Stomach (tissue), 9 donors: ENCODE data around the gene RBM3. TPM values are rescaled to one million over a fixed set of nuclear protein-coding genes. Genes with fewer than 3 reads are reported as not detected.

Experiments
- DNase-seq, 2 donors: peaks; one replicate each; pipeline versions ENCODE4 v3.0.0 to v3.0.0-alpha.2; 2013 to 2019
- H3K27ac ChIP-seq, 5 donors: fragments of 200-600 bp in 4 of 5; sonication (generic) in 4 of 5; one replicate each; pipeline ENCODE4 v1.5.1; 2013 to 2019; ENCODE audit warnings: mild to moderate bottlenecking in 1 of 5, moderate library complexity in 1 of 5
- H3K27me3 ChIP-seq, 3 donors: fragments of 200-600 bp; sonication (generic); one replicate each; pipeline ENCODE4 v1.5.1; 2017 to 2019; ENCODE audit warnings: mixed run types in 1 of 3
- H3K36me3 ChIP-seq, 4 donors: fragments of 200-600 bp; sonication (generic); 1 replicate in 3 of 4; 2 replicates in 1 of 4; pipeline ENCODE4 v1.5.1; 2016 to 2019
- H3K4me1 ChIP-seq, 4 donors: fragments of 200-600 bp; sonication (generic); one replicate each; pipeline ENCODE4 v1.5.1; 2016 to 2019
- H3K4me3 ChIP-seq, 4 donors: fragments of 200-600 bp; sonication (generic) in 3 of 4; one replicate each; pipeline ENCODE4 v1.5.1; 2016 to 2019; ENCODE audit warnings: mild to moderate bottlenecking in 1 of 4
- H3K9me3 ChIP-seq, 4 donors: fragments of 200-600 bp; sonication (generic); one replicate each; pipeline ENCODE4 v1.5.1; 2016 to 2019
- EP300 ChIP-seq: sonication (generic); formaldehyde crosslinking; IDR thresholded peaks from one replicate; pipeline ENCODE4 v1.6.1; 2017; ENCODE audit warnings: antibody characterized with exemption
- POLR2A ChIP-seq, 4 donors: fragments of 450-650 bp; IDR thresholded peaks; one replicate each; pipeline ENCODE4 v1.6.1; 2016; ENCODE audit warnings: antibody characterized with exemption in 4 of 4, control low read depth in 2 of 4, mild to moderate bottlenecking in 1 of 4, moderate library complexity in 1 of 4
- POLR2AphosphoS5 ChIP-seq, 3 donors: sonication (generic); formaldehyde crosslinking; IDR thresholded peaks; one replicate each; pipeline ENCODE4 v1.6.1; 2016; ENCODE audit warnings: antibody characterized with exemption in 3 of 3
- WGBS, 5 donors: extraction: QIAGEN DNeasy Blood & Tissue Kit in 3 of 5; methylation state at CpG; one replicate each; pipeline versions ENCODE4 v1.1.5 to v1.1.7; 2013 to 2018; 5-methylcytosine and 5-hydroxymethylcytosine counted together
- intact Hi-C: fragments of 100-400 bp; cut with DNase I; formaldehyde crosslinking; loops from one replicate; pipeline ENCODE4 v1.15.1; 2023; ENCODE audit warnings: low total_unique reads
- polyA plus RNA-seq, 3 donors: library from polyadenylated mRNA; stranded (reverse); fragments of 200-250 nt; gene quantifications; one replicate each; pipeline ENCODE4 v1.2.3, GENCODE V29; 2013
- total RNA-seq, 5 donors: library from RNA; depleted of rRNA; stranded (reverse); fragments of >200 nt; gene quantifications; one replicate each; pipeline versions ENCODE4 v1.1.0 to v1.2.3, GENCODE V29; 2014 to 2016
- TF ChIP-seq, protein P1 (sequence below), 7 experiments: fragments of 450-650 bp in 4 of 7; fragments of 200-600 bp in 3 of 7; sonication (generic) in 3 of 7; IDR thresholded peaks; one replicate each; pipeline ENCODE4 v1.5.1; 2016 to 2019; ENCODE audit warnings: antibody characterized with exemption in 7 of 7, control low read depth in 2 of 7, mild to moderate bottlenecking in 1 of 7
- donor health status: healthy with polysubstance abuse.
- donor health status: Bipolar disorder and iron deficiency.
- donor health status: healthy.

RBM3 gene
- total and polyA plus RNA-seq, 8 donors = 106 to 419 (median 157) TPM

DNA sequence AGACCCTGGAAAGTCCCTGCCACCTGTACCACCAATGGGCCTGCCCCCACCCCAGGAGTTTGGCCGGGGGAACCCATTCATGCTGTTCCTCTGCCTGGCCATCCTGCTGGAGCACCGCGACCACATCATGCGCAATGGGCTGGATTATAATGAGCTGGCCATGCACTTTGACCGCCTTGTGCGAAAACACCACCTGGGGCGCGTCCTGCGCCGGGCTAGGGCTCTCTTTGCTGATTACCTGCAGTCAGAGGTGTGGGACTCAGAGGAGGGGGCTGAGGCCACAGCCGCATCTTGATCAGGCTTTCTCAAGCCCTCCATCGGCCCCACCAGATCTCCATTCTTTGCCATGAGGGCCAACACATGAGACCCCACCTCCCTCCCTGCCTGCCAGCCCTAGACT is 13.6 kb upstream of the RBM3 start:
- TF ChIP-seq POLR2A (IDR thresholded peaks at IDR 0.05) = no peak
- no peak for TF ChIP-seq POLR2AphosphoS5 (IDR thresholded peaks at IDR 0.05)
- TF ChIP-seq EP300 = no peak
- TF ChIP-seq, protein P1, sequence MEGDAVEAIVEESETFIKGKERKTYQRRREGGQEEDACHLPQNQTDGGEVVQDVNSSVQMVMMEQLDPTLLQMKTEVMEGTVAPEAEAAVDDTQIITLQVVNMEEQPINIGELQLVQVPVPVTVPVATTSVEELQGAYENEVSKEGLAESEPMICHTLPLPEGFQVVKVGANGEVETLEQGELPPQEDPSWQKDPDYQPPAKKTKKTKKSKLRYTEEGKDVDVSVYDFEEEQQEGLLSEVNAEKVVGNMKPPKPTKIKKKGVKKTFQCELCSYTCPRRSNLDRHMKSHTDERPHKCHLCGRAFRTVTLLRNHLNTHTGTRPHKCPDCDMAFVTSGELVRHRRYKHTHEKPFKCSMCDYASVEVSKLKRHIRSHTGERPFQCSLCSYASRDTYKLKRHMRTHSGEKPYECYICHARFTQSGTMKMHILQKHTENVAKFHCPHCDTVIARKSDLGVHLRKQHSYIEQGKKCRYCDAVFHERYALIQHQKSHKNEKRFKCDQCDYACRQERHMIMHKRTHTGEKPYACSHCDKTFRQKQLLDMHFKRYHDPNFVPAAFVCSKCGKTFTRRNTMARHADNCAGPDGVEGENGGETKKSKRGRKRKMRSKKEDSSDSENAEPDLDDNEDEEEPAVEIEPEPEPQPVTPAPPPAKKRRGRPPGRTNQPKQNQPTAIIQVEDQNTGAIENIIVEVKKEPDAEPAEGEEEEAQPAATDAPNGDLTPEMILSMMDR (IDR thresholded peaks at IDR 0.05) = no peak
- H3K36me3 ChIP-seq = peaks cover 3 to 64% (median 54%) of the 10 kb centered on the region in 4 donors
- no peak for DNase-seq
- H3K27ac ChIP-seq = no peak overlapping the region
- H3K4me1 ChIP-seq = no peaks in the 10 kb centered on the region
- intact Hi-C loops = no loop called here
- no peaks in the 10 kb centered on the region for H3K27me3 ChIP-seq
- no peaks in the 10 kb centered on the region for H3K9me3 ChIP-seq
- H3K4me3 ChIP-seq = no peak overlapping the region
- 93 to 97% (median 94%) methylated on average over 10 to 12 of the region's 12 CpGs for WGBS, 5 donors

- Histone ChIP-seq H3K9me3 (no peaks in the 10 kb centered on the region), H3K4me1 (peaks cover 0 to under 1% (median 0%) of the 10 kb centered on the region in 4 donors), H3K36me3 (no peaks in the 10 kb centered on the region), H3K27me3 (no peaks in the 10 kb centered on the region), H3K27ac (no peak overlapping the region), H3K4me3 (no peak overlapping the region)
- intact Hi-C loops = no loop called here
- TF ChIP-seq EP300 = no peak
- no peak for TF ChIP-seq POLR2AphosphoS5 (IDR thresholded peaks at IDR 0.05)
- WGBS, 5 donors = 65 to 88% (median 70%) methylated on average over 1 of the region's 1 CpG
- DNase-seq = no peak
Observed at GRCh38 chrX:48569958-48570357, 4.3 kb upstream of the RBM3 start.

DNA sequence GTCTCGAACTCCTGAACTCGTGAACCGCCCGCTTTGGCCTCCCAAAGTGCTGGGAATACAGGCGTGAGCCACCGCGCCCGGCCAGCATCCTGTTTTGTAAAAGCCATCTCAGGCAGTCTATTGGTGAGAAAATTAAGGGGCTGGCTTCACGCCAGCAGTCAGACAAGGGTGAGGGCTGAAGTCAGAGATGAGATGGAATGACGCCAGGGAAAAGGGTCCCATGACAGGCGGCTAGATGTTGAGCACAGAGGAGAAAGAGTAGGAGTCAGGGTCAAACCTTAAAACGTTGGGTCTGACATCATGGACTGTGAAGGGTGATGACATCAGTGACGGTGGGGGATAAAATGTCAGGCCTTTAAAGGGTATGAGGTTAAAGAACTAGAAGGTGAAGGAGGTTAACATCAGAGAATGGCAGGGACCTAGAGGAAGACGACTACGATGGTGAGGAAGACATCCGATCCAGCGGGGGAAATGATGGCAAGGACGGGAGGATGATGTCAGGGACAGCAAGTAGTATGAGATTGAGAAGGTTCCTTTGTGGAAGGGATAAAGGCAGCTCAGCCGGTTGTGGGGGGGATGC is 504 bp upstream of the RBM3 start:
- peaks cover 13 to 36% (median 16%) of the 10 kb centered on the region in 4 donors for H3K4me1 ChIP-seq
- no peaks in the 10 kb centered on the region for H3K27me3 ChIP-seq
- peaks cover 23 to 37% (median 36%) of the 10 kb centered on the region in 4 donors for H3K36me3 ChIP-seq
- intact Hi-C loops = no loop called here
- peak overlapping the region; percentile 87 to 99 (median 97) for H3K27ac ChIP-seq
- H3K9me3 ChIP-seq = no peaks in the 10 kb centered on the region
- TF ChIP-seq, protein P1 (IDR thresholded peaks at IDR 0.05) = no peak
- no peak for TF ChIP-seq EP300
- 25 to 57% (median 41%) methylated on average over 18 to 19 of the region's 19 CpGs for WGBS, 5 donors
- peak; percentile 30 to 68 for DNase-seq
- peak overlapping the region; percentile 50 to 72 (median 56) for H3K4me3 ChIP-seq

- DNase-seq = no peak
- Histone ChIP-seq H3K27me3 (no peaks in the 10 kb centered on the region), H3K9me3 (no peaks in the 10 kb centered on the region), H3K4me1 (peaks cover 13 to 40% (median 16%) of the 10 kb centered on the region in 4 donors), H3K4me3 (peak overlapping the region; percentile 50 to 72 (median 56)), H3K36me3 (peaks cover 23 to 50% (median 46%) of the 10 kb centered on the region in 4 donors), H3K27ac (peak overlapping the region in 4 of 5 donors; percentile 96 to 99 (median 98))
- intact Hi-C loops = no loop called here
- TF ChIP-seq, protein P1 (IDR thresholded peaks at IDR 0.05) = no peak
- no peak for TF ChIP-seq POLR2AphosphoS5 (IDR thresholded peaks at IDR 0.05)
- WGBS, 5 donors = 52 to 83% (median 70%) methylated on average over 11 to 13 of the region's 13 CpGs
Observed at GRCh38 chrX:48575642-48576041, 1.4 kb downstream of the RBM3 start.

GRCh38 chrX:48576108-48576507 is 1.8 kb downstream of the RBM3 start:
- no peaks in the 10 kb centered on the region for H3K27me3 ChIP-seq
- peaks cover 13 to 40% (median 16%) of the 10 kb centered on the region in 4 donors for H3K4me1 ChIP-seq
- peak overlapping the region in 4 of 5 donors; percentile 96 to 99 (median 98) for H3K27ac ChIP-seq
- H3K36me3 ChIP-seq = peaks cover 23 to 50% (median 46%) of the 10 kb centered on the region in 4 donors
- no peak for DNase-seq
- intact Hi-C loops = no loop called here
- TF ChIP-seq POLR2A (IDR thresholded peaks at IDR 0.05) (no peak), EP300 (no peak), POLR2AphosphoS5 (IDR thresholded peaks at IDR 0.05) (no peak)
- TF ChIP-seq, protein P1 (IDR thresholded peaks at IDR 0.05) = no peak
- H3K9me3 ChIP-seq = no peaks in the 10 kb centered on the region
- peak overlapping the region; percentile 50 to 72 (median 56) for H3K4me3 ChIP-seq
- WGBS, 5 donors = 33 to 63% (median 44%) methylated on average over 2 to 6 of the region's 6 CpGs
